ENCODE measurements around the gene EFCC1.

Gene EFCC1

GRCh38 chr3:129050556-129051295, 49.6 kb downstream of the EFCC1 start:
- TF ChIP-seq EGR1 (IDR thresholded peaks at IDR 0.05), result no peak
- TF ChIP-seq MAX (IDR thresholded peaks at IDR 0.05), result no peak
- no peak for TF ChIP-seq EP300 (IDR thresholded peaks at IDR 0.05; ENCODE audit: borderline replicate concordance)
- TF ChIP-seq CEBPB (IDR thresholded peaks at IDR 0.05), result no peak
- no peak for TF ChIP-seq YY1 (IDR thresholded peaks at IDR 0.05; ENCODE audit: low read depth)
- TF ChIP-seq TAF1 (IDR thresholded peaks at IDR 0.05; ENCODE audit: low read depth), result no peak
- TF ChIP-seq USF1 (IDR thresholded peaks at IDR 0.05), result no peak
- no peak for TF ChIP-seq TCF12 (IDR thresholded peaks at IDR 0.05; ENCODE audit: low read depth)
- TF ChIP-seq TEAD4 (IDR thresholded peaks at IDR 0.05), result no peak
- TF ChIP-seq REST (IDR thresholded peaks at IDR 0.05; ENCODE audit: low read depth), result no peak
- no peak for TF ChIP-seq RAD21 (IDR thresholded peaks at IDR 0.05; ENCODE audit: low read depth)
- TF ChIP-seq FOXM1 (IDR thresholded peaks at IDR 0.05; ENCODE audit: borderline replicate concordance, low read depth), result no peak
- no peak for TF ChIP-seq NFIC (IDR thresholded peaks at IDR 0.05)
- TF ChIP-seq CREB1 (IDR thresholded peaks at IDR 0.05; ENCODE audit: low read depth), result no peak
- TF ChIP-seq ZBTB7A (IDR thresholded peaks at IDR 0.05; ENCODE audit: low read depth), result no peak

GRCh38 chr3:129051871-129052340, 50.8 kb downstream of the EFCC1 start:
- TF ChIP-seq RAD21 (IDR thresholded peaks at IDR 0.05; ENCODE audit: low read depth) (no peak), EP300 (IDR thresholded peaks at IDR 0.05; ENCODE audit: borderline replicate concordance) (no peak), TEAD4 (IDR thresholded peaks at IDR 0.05) (no peak), TCF12 (IDR thresholded peaks at IDR 0.05; ENCODE audit: low read depth) (no peak), YY1 (IDR thresholded peaks at IDR 0.05; ENCODE audit: low read depth) (no peak), TAF1 (IDR thresholded peaks at IDR 0.05; ENCODE audit: low read depth) (no peak), CEBPB (IDR thresholded peaks at IDR 0.05) (no peak), MAX (IDR thresholded peaks at IDR 0.05) (no peak), NFIC (IDR thresholded peaks at IDR 0.05) (no peak), CREB1 (IDR thresholded peaks at IDR 0.05; ENCODE audit: low read depth) (no peak)

- no peak for TF ChIP-seq EP300 (IDR thresholded peaks at IDR 0.05; ENCODE audit: borderline replicate concordance)
- TF ChIP-seq TEAD4 (IDR thresholded peaks at IDR 0.05), result no peak
- TF ChIP-seq RAD21 (IDR thresholded peaks at IDR 0.05; ENCODE audit: low read depth), result no peak
- no peak for TF ChIP-seq FOXM1 (IDR thresholded peaks at IDR 0.05; ENCODE audit: borderline replicate concordance, low read depth)
- TF ChIP-seq YY1 (IDR thresholded peaks at IDR 0.05; ENCODE audit: low read depth), result no peak
- TF ChIP-seq TCF12 (IDR thresholded peaks at IDR 0.05; ENCODE audit: low read depth), result no peak
- no peak for TF ChIP-seq MAX (IDR thresholded peaks at IDR 0.05)
- no peak for TF ChIP-seq REST (IDR thresholded peaks at IDR 0.05; ENCODE audit: low read depth)
- TF ChIP-seq USF1 (IDR thresholded peaks at IDR 0.05), result no peak
- no peak for TF ChIP-seq ZBTB7A (IDR thresholded peaks at IDR 0.05; ENCODE audit: low read depth)
- no peak for TF ChIP-seq EGR1 (IDR thresholded peaks at IDR 0.05)
- TF ChIP-seq TAF1 (IDR thresholded peaks at IDR 0.05; ENCODE audit: low read depth), result no peak
- TF ChIP-seq NFIC (IDR thresholded peaks at IDR 0.05), result no peak
- TF ChIP-seq CREB1 (IDR thresholded peaks at IDR 0.05; ENCODE audit: low read depth), result no peak
- TF ChIP-seq CEBPB (IDR thresholded peaks at IDR 0.05), result no peak
Observed at GRCh38 chr3:129052675-129053074, 51.6 kb downstream of the EFCC1 start.

GRCh38 chr3:129054605-129055104, 53.6 kb downstream of the EFCC1 start:
- TF ChIP-seq USF1 (IDR thresholded peaks at IDR 0.05) (no peak), RAD21 (IDR thresholded peaks at IDR 0.05; ENCODE audit: low read depth) (no peak), YY1 (IDR thresholded peaks at IDR 0.05; ENCODE audit: low read depth) (no peak), EGR1 (IDR thresholded peaks at IDR 0.05) (no peak), CEBPB (IDR thresholded peaks at IDR 0.05) (no peak), TCF12 (IDR thresholded peaks at IDR 0.05; ENCODE audit: low read depth) (no peak), FOXM1 (IDR thresholded peaks at IDR 0.05; ENCODE audit: borderline replicate concordance, low read depth) (no peak), ZBTB7A (IDR thresholded peaks at IDR 0.05; ENCODE audit: low read depth) (no peak), MAX (IDR thresholded peaks at IDR 0.05) (no peak), TEAD4 (IDR thresholded peaks at IDR 0.05) (no peak), REST (IDR thresholded peaks at IDR 0.05; ENCODE audit: low read depth) (no peak), TAF1 (IDR thresholded peaks at IDR 0.05; ENCODE audit: low read depth) (no peak)
